HG03442 (cell line): ENCODE data around the gene GAD2.

Experiments
- ATAC-seq: cut with Tn5 transposase; IDR thresholded peaks from one replicate; pipeline ENCODE4 v1.9.1; 2021; ENCODE audit warnings: mild to moderate bottlenecking, moderate library complexity; ENCODE audit not compliant: unreplicated experiment

The GAD2 gene

GRCh38 chr10:26216585-26217395 is at the start of gene GAD2:
GAD2 (plus strand) TSS chr10:26216774; CDS start chr10:26216810, 36 bp downstream.
- ATAC-seq = no peak

GRCh38 chr10:26169466-26169865 is 47.1 kb upstream of the GAD2 start:
- no peak for ATAC-seq

DNA sequence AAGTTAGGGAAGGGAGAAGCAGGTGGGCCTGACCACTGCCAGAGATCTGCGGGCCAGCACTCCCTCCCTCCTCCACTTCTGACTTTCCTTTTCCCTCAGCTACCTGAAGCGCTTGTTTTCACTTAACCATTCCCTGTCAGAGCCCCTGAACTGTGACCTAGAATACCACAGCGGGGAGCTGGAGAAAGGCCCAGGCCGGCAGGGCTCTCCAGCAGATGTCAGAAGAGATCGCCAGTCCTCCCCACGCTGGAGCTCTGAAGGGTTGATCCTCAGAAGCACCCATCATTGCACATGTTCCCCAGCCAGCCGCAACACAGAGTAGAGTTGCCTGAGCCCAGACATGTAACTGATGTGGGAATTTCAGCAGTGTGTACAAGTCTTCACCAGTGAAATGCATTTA is 44.4 kb upstream of the GAD2 start:
- no peak for ATAC-seq

- no peak for ATAC-seq
Measured at GRCh38 chr10:26173837-26174236, 42.7 kb upstream of the GAD2 start.

- no peak for ATAC-seq
Measured at GRCh38 chr10:26177341-26177740, 39.2 kb upstream of the GAD2 start.

DNA sequence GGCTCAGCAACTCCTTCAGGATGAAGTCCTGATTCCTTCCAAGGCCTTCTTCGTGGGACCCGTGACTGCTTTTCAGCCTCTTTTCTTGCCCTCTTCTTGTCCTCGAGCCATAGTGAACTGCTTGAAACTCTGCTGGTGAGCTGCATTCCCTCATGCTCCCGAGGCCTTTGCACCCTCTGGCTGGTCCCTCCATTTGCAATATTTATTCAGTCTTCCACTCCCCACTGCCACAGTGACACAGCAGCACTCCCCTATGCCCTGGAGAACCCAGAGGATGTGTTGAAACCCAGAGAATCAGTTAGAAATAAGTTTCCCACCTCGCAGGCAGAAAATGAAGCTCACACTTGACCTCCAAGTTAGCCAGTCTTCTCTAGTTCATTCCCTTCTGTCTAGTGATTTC is 22.3 kb upstream of the GAD2 start:
- no peak for ATAC-seq

- ATAC-seq = no peak
Measured at GRCh38 chr10:26197248-26197647, 19.3 kb upstream of the GAD2 start.

- ATAC-seq = no peak
Measured at GRCh38 chr10:26198119-26198518, 18.5 kb upstream of the GAD2 start.

GRCh38 chr10:26199841-26200240 is 16.7 kb upstream of the GAD2 start:
- no peak for ATAC-seq

DNA sequence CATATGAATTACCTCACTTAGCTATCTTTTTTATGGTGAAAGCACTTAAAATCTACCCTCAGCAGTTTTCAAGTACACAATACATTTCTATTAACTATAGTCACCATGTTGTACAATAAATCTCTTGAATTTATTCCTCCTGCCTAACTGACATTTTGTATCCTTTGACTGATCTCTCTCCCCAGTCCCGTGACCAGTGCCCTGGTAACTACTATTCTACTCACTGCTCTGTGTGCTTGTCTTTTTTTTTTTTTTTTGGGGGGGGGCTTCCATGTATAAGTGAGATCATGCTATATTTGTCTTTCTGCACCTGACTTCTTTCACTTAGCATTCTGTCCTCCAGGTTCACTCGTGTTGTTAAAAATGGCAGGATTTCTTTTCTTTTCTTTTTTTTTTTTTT is 11.4 kb upstream of the GAD2 start:
- no peak for ATAC-seq

- no peak for ATAC-seq
Measured at GRCh38 chr10:26211781-26212444, 4.7 kb upstream of the GAD2 start.

GRCh38 chr10:26212511-26212910 is 4.1 kb upstream of the GAD2 start:
- no peak for ATAC-seq

GRCh38 chr10:26213157-26213800 is 3.3 kb upstream of the GAD2 start:
- no peak for ATAC-seq

DNA sequence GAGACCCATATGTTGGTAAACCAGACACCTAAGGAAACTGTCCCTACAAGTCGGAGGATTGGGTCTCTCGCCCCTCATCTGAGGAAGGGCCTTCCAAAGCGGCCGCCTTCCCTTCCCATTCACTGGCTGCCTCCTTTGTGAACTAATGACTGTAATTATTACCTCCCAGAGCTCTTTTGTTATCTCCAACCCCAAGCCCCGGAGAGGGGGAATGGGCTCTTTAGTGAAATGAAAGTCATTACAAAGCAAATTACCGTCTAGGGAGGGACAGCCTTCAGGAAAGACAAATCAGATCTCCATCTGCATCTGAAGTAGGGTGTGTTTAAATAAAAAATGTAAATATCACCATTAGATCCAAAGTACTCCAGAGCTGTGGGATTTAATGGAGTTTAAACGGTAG is 2.6 kb upstream of the GAD2 start:
- ATAC-seq = no peak

GRCh38 chr10:26214551-26215395 is 1.8 kb upstream of the GAD2 start:
- no peak for ATAC-seq

GRCh38 chr10:26215396-26215934 is 1.1 kb upstream of the GAD2 start:
- no peak for ATAC-seq

GRCh38 chr10:26215935-26216584 is 514 bp upstream of the GAD2 start:
- no peak for ATAC-seq

DNA sequence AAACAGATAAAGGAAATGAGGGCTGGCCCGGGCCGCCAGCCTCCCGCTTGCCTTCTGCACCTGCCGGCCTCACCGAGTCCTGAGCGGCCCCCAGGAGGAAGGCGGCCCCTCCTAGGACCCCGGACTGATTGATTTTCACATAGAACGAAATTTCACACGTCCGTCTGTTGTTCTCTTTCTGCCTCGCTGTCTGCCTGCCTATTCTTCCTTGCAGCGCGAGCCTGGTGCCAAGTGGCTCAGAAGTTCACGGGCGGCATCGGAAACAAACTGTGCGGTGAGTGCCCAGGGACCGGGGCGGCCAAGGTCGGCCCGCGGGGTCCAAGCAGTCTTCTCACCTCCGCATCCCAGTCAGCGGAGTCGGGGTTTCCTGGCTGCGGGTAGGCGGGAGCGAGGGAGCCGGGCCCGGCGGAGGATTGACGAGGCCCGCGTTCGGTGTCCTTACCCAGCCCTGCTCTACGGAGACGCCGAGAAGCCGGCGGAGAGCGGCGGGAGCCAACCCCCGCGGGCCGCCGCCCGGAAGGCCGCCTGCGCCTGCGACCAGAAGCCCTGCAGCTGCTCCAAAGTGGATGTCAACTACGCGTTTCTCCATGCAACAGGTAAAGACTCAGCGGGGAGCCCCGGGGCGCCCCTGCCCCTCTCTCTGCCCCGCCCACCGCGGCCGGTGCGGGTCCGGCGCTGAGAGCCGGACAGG is 967 bp downstream of the GAD2 start:
- ATAC-seq = no peak

DNA sequence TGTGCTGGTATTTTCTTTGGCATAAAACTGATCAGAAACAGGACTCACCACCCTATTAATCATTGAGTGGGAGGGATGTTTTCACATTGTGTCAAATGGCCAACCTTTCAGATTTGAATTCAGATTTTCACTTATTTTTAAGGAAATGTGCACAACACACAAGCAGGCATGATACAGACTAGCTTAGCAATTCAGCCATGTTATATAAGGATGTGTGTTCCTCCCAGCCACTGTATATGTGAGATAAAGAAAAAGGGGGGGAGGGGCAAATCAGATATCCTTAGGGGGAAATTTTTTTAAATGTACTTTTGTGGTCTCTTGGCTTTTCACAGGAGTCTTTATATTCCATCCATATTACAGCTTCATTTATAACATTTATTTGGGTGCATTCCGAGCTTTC is 3.1 kb downstream of the GAD2 start:
- no peak for ATAC-seq

DNA sequence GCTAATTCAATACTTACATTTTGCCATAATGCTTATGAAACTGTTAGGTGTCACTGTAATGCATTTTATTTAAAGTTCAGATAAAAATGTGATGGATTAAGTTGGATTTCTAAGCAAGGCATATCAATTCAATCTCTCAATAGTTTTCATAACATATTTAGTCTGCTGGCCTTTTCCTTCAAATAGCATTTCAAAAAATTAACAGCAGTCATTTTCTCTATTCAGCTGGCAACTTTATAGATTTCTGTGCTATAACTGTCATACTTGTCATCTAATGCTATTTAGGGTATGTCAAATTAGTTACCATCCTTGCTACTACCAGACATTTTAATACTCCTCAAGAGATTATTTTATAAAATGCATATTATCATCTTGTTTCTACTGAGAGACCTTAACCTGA is 4.3 kb downstream of the GAD2 start:
- ATAC-seq = no peak
